Measurements from ENCODE around the gene RHOU. TPM values are rescaled to one million over a fixed set of nuclear protein-coding genes. Genes with fewer than 3 reads are reported as not detected.

Gene RHOU
- 0.36 and 1.0 TPM in 2 replicates for total RNA-seq

DNA sequence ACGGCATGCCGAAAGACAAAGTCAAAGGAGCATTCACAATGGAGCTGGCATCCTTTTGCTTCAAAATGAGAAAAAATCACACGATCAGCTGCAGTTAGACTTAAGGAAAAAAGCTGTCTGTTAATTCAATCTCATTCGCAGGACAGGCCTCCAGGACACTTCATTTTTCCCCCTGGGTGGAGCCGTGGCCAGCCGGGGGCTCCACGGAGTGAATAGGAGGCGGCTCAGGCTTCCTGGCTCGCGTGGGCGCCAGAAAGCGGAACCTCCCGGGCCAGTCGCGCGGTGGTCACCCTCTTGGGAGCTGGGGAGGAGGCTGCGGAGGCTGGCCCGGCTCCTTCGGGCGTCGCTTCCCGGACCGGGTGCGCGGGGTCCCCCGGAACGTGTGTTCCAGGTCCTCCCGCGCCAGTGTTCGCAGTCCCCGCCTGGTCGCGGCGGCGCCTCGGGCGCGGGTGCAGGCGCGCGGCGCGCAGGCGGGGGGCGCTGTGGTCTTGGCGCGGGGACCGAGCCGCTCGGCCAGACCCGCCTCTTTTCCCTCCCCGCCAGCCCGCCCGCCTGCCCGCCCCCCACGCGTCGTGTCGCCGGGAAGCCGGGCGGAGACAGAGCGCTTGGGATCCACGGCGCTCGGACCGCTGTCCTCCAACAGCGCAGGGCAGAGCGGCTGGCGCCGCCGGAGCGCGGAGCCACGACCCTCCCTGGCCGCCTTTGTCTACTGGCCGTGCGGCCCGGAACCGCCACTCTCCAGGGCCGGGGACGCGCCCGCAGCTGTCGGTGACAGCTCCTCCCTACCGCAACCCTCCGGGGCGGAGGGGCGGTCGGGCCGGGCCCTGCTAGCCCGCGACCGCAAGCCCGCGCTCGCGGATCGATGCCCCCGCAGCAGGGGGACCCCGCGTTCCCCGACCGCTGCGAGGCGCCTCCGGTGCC is at the start of gene RHOU:
Gene RHOU, plus strand, starts transcription at position 599 of the 921 bp plus-strand sequence. Its CDS starts 264 bp downstream, at position 863.

Other genes with a start within 250 kb of the RHOU start
- gene RNF187, start 248.1 kb upstream of the RHOU start, total RNA-seq, result 95.7 and 207 TPM in 2 replicates

Data from nasal cavity respiratory epithelium epithelial cell of viscerocranial mucosa (primary cell).